Measurements from ENCODE around the gene PPHLN1.
A peak's percentile ranks its signal among the peaks of the same experiment; 100 is the strongest.

Gene PPHLN1

DNA sequence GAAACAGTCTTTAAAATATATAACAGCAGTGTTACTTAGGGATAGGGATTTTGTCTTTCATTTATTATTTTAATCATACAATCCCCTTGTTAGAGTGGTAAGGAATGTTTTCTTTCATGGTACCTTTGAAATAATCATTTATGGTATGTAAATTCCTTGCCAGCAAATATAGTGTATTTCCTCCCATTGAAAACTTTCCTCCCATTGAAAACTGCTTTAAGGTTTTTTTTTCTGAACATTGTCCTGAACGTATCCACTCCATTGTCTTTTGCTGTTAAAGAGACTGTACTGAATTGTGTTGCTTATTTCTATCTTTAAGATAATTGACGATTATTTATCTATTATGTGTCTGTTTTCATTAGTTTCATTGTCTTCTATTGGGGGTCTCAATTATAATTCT is 83.5 kb downstream of the PPHLN1 start:
- Mint-ChIP-seq H3K36me3 (ENCODE audit: low read depth) (peaks cover 21% of the 10 kb centered on the region), H3K9me3 (no peaks in the 10 kb centered on the region), H3K27ac (no peak overlapping the region), H3K27me3 (ENCODE audit: low read depth) (no peaks in the 10 kb centered on the region), H3K4me3 (no peak overlapping the region), H3K4me1 (ENCODE audit: low read depth) (no peaks in the 10 kb centered on the region)
- no peak for DNase-seq (ENCODE audit: low spot score)

GRCh38 chr12:42410340-42410739 is 84.4 kb downstream of the PPHLN1 start:
- H3K27me3 Mint-ChIP-seq (ENCODE audit: low read depth): no peaks in the 10 kb centered on the region
- DNase-seq (ENCODE audit: low spot score): no peak
- no peaks in the 10 kb centered on the region for H3K9me3 Mint-ChIP-seq
- no peak overlapping the region for H3K4me3 Mint-ChIP-seq
- peaks cover 19% of the 10 kb centered on the region for H3K36me3 Mint-ChIP-seq (ENCODE audit: low read depth)
- H3K27ac Mint-ChIP-seq: no peak overlapping the region
- no peaks in the 10 kb centered on the region for H3K4me1 Mint-ChIP-seq (ENCODE audit: low read depth)

- H3K27ac Mint-ChIP-seq: no peak overlapping the region
- no peak overlapping the region for H3K4me3 Mint-ChIP-seq
- no peaks in the 10 kb centered on the region for H3K27me3 Mint-ChIP-seq (ENCODE audit: low read depth)
- H3K36me3 Mint-ChIP-seq (ENCODE audit: low read depth): peaks cover 4% of the 10 kb centered on the region
- H3K4me1 Mint-ChIP-seq (ENCODE audit: low read depth): peaks cover 8% of the 10 kb centered on the region
- DNase-seq (ENCODE audit: low spot score): no peak
- no peaks in the 10 kb centered on the region for H3K9me3 Mint-ChIP-seq
Measured at GRCh38 chr12:42420395-42420794, 94.4 kb downstream of the PPHLN1 start.

GRCh38 chr12:42421844-42422779 is 96.1 kb downstream of the PPHLN1 start:
- Mint-ChIP-seq H3K36me3 (ENCODE audit: low read depth) (peaks cover 7% of the 10 kb centered on the region), H3K27me3 (ENCODE audit: low read depth) (no peaks in the 10 kb centered on the region), H3K27ac (no peak overlapping the region), H3K4me3 (no peak overlapping the region), H3K9me3 (no peaks in the 10 kb centered on the region), H3K4me1 (ENCODE audit: low read depth) (peaks cover 13% of the 10 kb centered on the region)
- no peak for DNase-seq (ENCODE audit: low spot score)

DNA sequence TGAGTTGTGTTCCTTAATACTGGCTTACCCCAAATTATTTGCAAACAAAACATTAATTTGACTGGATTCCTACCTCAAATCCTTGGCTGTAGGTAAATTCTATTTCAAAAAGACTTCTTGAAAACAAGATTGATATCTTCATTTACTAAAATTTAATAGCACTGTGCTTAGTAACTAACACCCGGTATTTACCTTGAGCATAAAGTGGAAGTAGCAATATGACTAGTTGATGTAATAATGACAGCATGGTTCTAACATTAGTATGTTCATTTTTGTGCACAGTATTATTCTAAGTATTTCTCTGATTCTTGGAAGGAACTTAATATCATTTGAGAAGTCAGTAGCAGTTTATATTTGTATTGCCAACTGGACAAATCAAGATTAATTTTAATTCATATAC is 96.8 kb downstream of the PPHLN1 start:
- no peak overlapping the region for H3K27ac Mint-ChIP-seq
- peaks cover 13% of the 10 kb centered on the region for H3K4me1 Mint-ChIP-seq (ENCODE audit: low read depth)
- no peak overlapping the region for H3K4me3 Mint-ChIP-seq
- no peak for DNase-seq (ENCODE audit: low spot score)
- H3K36me3 Mint-ChIP-seq (ENCODE audit: low read depth): peaks cover 10% of the 10 kb centered on the region
- no peaks in the 10 kb centered on the region for H3K9me3 Mint-ChIP-seq
- no peaks in the 10 kb centered on the region for H3K27me3 Mint-ChIP-seq (ENCODE audit: low read depth)

- H3K4me1 Mint-ChIP-seq (ENCODE audit: low read depth): peaks cover 5% of the 10 kb centered on the region
- no peak overlapping the region for H3K4me3 Mint-ChIP-seq
- no peaks in the 10 kb centered on the region for H3K27me3 Mint-ChIP-seq (ENCODE audit: low read depth)
- H3K9me3 Mint-ChIP-seq: no peaks in the 10 kb centered on the region
- H3K36me3 Mint-ChIP-seq (ENCODE audit: low read depth): peaks cover 16% of the 10 kb centered on the region
- no peak overlapping the region for H3K27ac Mint-ChIP-seq
- DNase-seq (ENCODE audit: low spot score): peak; percentile 9
Measured at GRCh38 chr12:42426746-42427145, 100.8 kb downstream of the PPHLN1 start.

- H3K4me3 Mint-ChIP-seq: no peak overlapping the region
- peaks cover 29% of the 10 kb centered on the region for H3K36me3 Mint-ChIP-seq (ENCODE audit: low read depth)
- no peak for DNase-seq (ENCODE audit: low spot score)
- H3K27me3 Mint-ChIP-seq (ENCODE audit: low read depth): no peaks in the 10 kb centered on the region
- H3K9me3 Mint-ChIP-seq: no peaks in the 10 kb centered on the region
- peaks cover 5% of the 10 kb centered on the region for H3K4me1 Mint-ChIP-seq (ENCODE audit: low read depth)
- no peak overlapping the region for H3K27ac Mint-ChIP-seq
Measured at GRCh38 chr12:42428850-42429249, 102.9 kb downstream of the PPHLN1 start.

- Mint-ChIP-seq H3K4me1 (ENCODE audit: low read depth) (no peaks in the 10 kb centered on the region), H3K36me3 (ENCODE audit: low read depth) (peaks cover 22% of the 10 kb centered on the region), H3K27ac (no peak overlapping the region), H3K4me3 (no peak overlapping the region), H3K27me3 (ENCODE audit: low read depth) (no peaks in the 10 kb centered on the region), H3K9me3 (no peaks in the 10 kb centered on the region)
- DNase-seq (ENCODE audit: low spot score): no peak
Measured at GRCh38 chr12:42432517-42433140, 106.7 kb downstream of the PPHLN1 start.

- no peak for DNase-seq (ENCODE audit: low spot score)
- Mint-ChIP-seq H3K36me3 (ENCODE audit: low read depth) (peaks cover 23% of the 10 kb centered on the region), H3K4me1 (ENCODE audit: low read depth) (peaks cover 1% of the 10 kb centered on the region), H3K4me3 (no peak overlapping the region), H3K9me3 (no peaks in the 10 kb centered on the region), H3K27ac (no peak overlapping the region), H3K27me3 (ENCODE audit: low read depth) (no peaks in the 10 kb centered on the region)
Measured at GRCh38 chr12:42440608-42441007, 114.6 kb downstream of the PPHLN1 start.

- H3K27ac Mint-ChIP-seq: no peak overlapping the region
Measured at GRCh38 chr12:42442311-42442759, 116.4 kb downstream of the PPHLN1 start.

GRCh38 chr12:42442888-42443287 is 116.9 kb downstream of the PPHLN1 start:
- H3K4me1 Mint-ChIP-seq (ENCODE audit: low read depth): peaks cover 1% of the 10 kb centered on the region
- no peak for DNase-seq (ENCODE audit: low spot score)
- peaks cover 34% of the 10 kb centered on the region for H3K36me3 Mint-ChIP-seq (ENCODE audit: low read depth)
- H3K27ac Mint-ChIP-seq: no peak overlapping the region
- no peaks in the 10 kb centered on the region for H3K9me3 Mint-ChIP-seq
- H3K4me3 Mint-ChIP-seq: no peak overlapping the region
- H3K27me3 Mint-ChIP-seq (ENCODE audit: low read depth): no peaks in the 10 kb centered on the region

More at GRCh38 chr12:42442311-42442759, 116.4 kb downstream of the PPHLN1 start:
- no peak for DNase-seq (ENCODE audit: low spot score)
- Mint-ChIP-seq H3K36me3 (ENCODE audit: low read depth) (peaks cover 33% of the 10 kb centered on the region), H3K9me3 (no peaks in the 10 kb centered on the region), H3K4me1 (ENCODE audit: low read depth) (peaks cover 1% of the 10 kb centered on the region), H3K27me3 (ENCODE audit: low read depth) (no peaks in the 10 kb centered on the region), H3K4me3 (no peak overlapping the region)

DNA sequence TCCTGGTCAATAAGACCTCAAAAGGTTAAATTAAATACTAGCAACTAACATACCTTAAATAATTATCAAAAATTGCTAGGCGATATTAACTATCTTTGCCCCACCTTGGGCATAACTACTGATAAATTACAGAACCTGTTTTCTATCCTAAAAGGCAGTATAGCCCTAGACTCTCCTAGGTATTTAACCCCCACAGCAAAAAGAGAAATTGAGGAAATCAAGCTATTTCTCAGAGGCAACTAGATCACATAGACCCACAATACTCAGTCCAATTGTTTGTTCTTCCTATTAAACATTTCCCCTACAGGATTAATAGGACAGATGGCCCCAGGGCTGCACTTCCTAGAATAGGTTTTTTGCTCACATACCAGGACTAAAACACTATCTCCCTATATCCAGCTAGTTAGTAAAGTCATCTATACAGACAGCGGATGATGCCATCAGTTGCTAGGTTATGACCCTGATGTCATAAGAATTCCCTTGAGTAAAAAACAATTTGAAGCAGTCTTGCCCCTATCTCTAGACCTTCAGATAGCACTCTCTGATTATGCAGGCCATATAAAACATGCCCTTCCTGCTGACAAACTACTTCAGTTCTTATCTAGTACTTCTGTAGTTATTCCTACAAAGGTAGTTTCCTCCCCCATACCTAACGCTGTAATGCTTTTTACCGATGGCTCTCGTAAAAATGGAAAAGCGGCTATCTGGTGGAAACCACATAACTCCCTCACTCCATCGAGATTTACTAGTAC is 118.4 kb downstream of the PPHLN1 start:
- H3K27me3 Mint-ChIP-seq (ENCODE audit: low read depth): no peaks in the 10 kb centered on the region
- H3K27ac Mint-ChIP-seq: no peak overlapping the region
- peaks cover 45% of the 10 kb centered on the region for H3K36me3 Mint-ChIP-seq (ENCODE audit: low read depth)
- H3K4me3 Mint-ChIP-seq: no peak overlapping the region
- H3K9me3 Mint-ChIP-seq: no peaks in the 10 kb centered on the region
- peaks cover 1% of the 10 kb centered on the region for H3K4me1 Mint-ChIP-seq (ENCODE audit: low read depth)
- DNase-seq (ENCODE audit: low spot score): no peak

GRCh38 chr12:42445891-42446290 is 119.9 kb downstream of the PPHLN1 start:
- Mint-ChIP-seq H3K27ac (no peak overlapping the region), H3K9me3 (no peaks in the 10 kb centered on the region), H3K27me3 (ENCODE audit: low read depth) (no peaks in the 10 kb centered on the region), H3K4me1 (ENCODE audit: low read depth) (peaks cover under 1% of the 10 kb centered on the region), H3K4me3 (no peak overlapping the region), H3K36me3 (ENCODE audit: low read depth) (peaks cover 47% of the 10 kb centered on the region)
- DNase-seq (ENCODE audit: low spot score): no peak

GRCh38 chr12:42446761-42447160 is 120.8 kb downstream of the PPHLN1 start:
- Mint-ChIP-seq H3K4me3 (no peak overlapping the region), H3K27ac (no peak overlapping the region), H3K4me1 (ENCODE audit: low read depth) (no peaks in the 10 kb centered on the region), H3K27me3 (ENCODE audit: low read depth) (no peaks in the 10 kb centered on the region), H3K9me3 (no peaks in the 10 kb centered on the region), H3K36me3 (ENCODE audit: low read depth) (peaks cover 43% of the 10 kb centered on the region)
- DNase-seq (ENCODE audit: low spot score): no peak
